GM12873 (cell line): ENCODE results near the gene MAGT1.

Experiments
- CTCF ChIP-seq: IDR thresholded peaks from 2 replicates; pipeline ENCODE4 v1.5.1; 2012; ENCODE audit warnings: low read depth, mild to moderate bottlenecking, moderate library complexity, low read length, control low read depth; ENCODE audit not compliant: insufficient read depth; ENCODE audit errors: missing control alignments

Gene MAGT1

GRCh38 chrX:77894921-77895886, at the start of gene MAGT1:
Gene MAGT1 (minus strand): TSS chrX:77895435. CDS start chrX:77895410, 25 bp downstream.
- TF ChIP-seq CTCF = no peak

- TF ChIP-seq CTCF = no peak
These were observed 42.9 kb upstream of the MAGT1 start for GRCh38 chrX:77938083-77938680.

GRCh38 chrX:77937291-77937690, 42.1 kb upstream of the MAGT1 start:
- TF ChIP-seq CTCF = no peak

GRCh38 chrX:77936299-77936698, 41.1 kb upstream of the MAGT1 start:
- TF ChIP-seq CTCF = no peak

GRCh38 chrX:77935886-77936285, 40.7 kb upstream of the MAGT1 start:
- TF ChIP-seq CTCF = no peak

- TF ChIP-seq CTCF = no peak
These were observed 35.3 kb upstream of the MAGT1 start for GRCh38 chrX:77930581-77930980.

- TF ChIP-seq CTCF = no peak
These were observed 30.5 kb upstream of the MAGT1 start for GRCh38 chrX:77925764-77926163.
